SU-DHL-6 (cell line): Measurements from ENCODE around the gene ATF7.

Experiments
- H2AFZ ChIP-seq: fragments of 200-600 bp; sonication (generic); 2 replicates; pipeline ENCODE4 v1.6.1; 2014; ENCODE audit warnings: low read depth, mild to moderate bottlenecking, moderate library complexity, mixed read lengths, antibody characterized with exemption, low read length; ENCODE audit not compliant: severe bottlenecking
- H3F3A ChIP-seq: fragments of 200-600 bp; shearing (Covaris generic); 2 replicates; pipeline ENCODE4 v1.6.0; 2016; ENCODE audit warnings: antibody characterized with exemption, mild to moderate bottlenecking; ENCODE audit not compliant: insufficient read depth
- H3K27ac ChIP-seq: fragments of 200-600 bp; sonication (generic); 2 replicates; pipeline ENCODE4 v1.5.1; 2016; ENCODE audit warnings: low read depth, mild to moderate bottlenecking, low read length, moderate library complexity, mixed read lengths
- H3K27me3 ChIP-seq: fragments of 200-600 bp; sonication (generic), shearing (Covaris generic); 2 replicates; pipeline ENCODE4 v1.6.0; 2014; ENCODE audit warnings: mild to moderate bottlenecking, low read length
- H3K36me3 ChIP-seq: fragments of 200-600 bp; sonication (generic); 2 replicates; pipeline ENCODE4 v1.6.1; 2014; ENCODE audit warnings: mild to moderate bottlenecking, low read length, mixed read lengths
- H3K4me2 ChIP-seq: fragments of 300-600, 200-600 bp; shearing (Covaris generic), sonication (generic); 2 replicates; pipeline ENCODE4 v1.6.0; 2014; ENCODE audit warnings: low read length, low read depth, mild to moderate bottlenecking; ENCODE audit not compliant: poor library complexity, severe bottlenecking
- H3K4me3 ChIP-seq: fragments of 200-600 bp; sonication (generic); 2 replicates; pipeline ENCODE4 v1.5.1; 2014; ENCODE audit warnings: antibody characterized with exemption, low read length, mild to moderate bottlenecking, mixed read lengths; ENCODE audit not compliant: insufficient read depth, poor library complexity, severe bottlenecking
- H3K79me2 ChIP-seq: fragments of 200-600 bp; sonication (generic); 2 replicates; pipeline ENCODE4 v1.6.1; 2014; ENCODE audit warnings: mild to moderate bottlenecking, low read length, moderate library complexity; ENCODE audit not compliant: insufficient read depth
- H3K9ac ChIP-seq: fragments of 200-600 bp; sonication (generic); 2 replicates; pipeline ENCODE4 v1.7.0; 2014; ENCODE audit warnings: mild to moderate bottlenecking, low read length
- H3K9me2 ChIP-seq: fragments of 200-600 bp; sonication (generic); replicated peaks from 2 replicates; pipeline ENCODE4 v1.6.1; 2014; ENCODE audit warnings: low read length; ENCODE audit not compliant: insufficient read depth
- H3K9me3 ChIP-seq: fragments of 200-600 bp; sonication (generic); 2 replicates; pipeline ENCODE4 v1.6.1; 2014; ENCODE audit warnings: low read length, mixed read lengths; ENCODE audit not compliant: insufficient read depth
- H4K20me1 ChIP-seq: fragments of 200-600 bp; sonication (generic); 2 replicates; pipeline ENCODE4 v1.6.1; 2014; ENCODE audit warnings: low read depth, mild to moderate bottlenecking, antibody characterized with exemption, low read length, moderate library complexity, mixed read lengths
- CTCF ChIP-seq: fragments of 200-600 bp; sonication (generic); IDR thresholded peaks from one replicate; pipeline ENCODE4 v1.5.1; 2017; ENCODE audit warnings: antibody characterized with exemption, mild to moderate bottlenecking, low read length, moderate library complexity; ENCODE audit not compliant: insufficient read depth, poor library complexity, severe bottlenecking
- EZH2phosphoT487 ChIP-seq: fragments of 200-600 bp; sonication (generic), shearing (Covaris generic); conservative IDR thresholded peaks from 2 replicates; pipeline ENCODE4 v1.6.1; 2018; ENCODE audit warnings: mild to moderate bottlenecking, antibody characterized with exemption, low read length, moderate library complexity, mixed read lengths

ATF7 gene

DNA sequence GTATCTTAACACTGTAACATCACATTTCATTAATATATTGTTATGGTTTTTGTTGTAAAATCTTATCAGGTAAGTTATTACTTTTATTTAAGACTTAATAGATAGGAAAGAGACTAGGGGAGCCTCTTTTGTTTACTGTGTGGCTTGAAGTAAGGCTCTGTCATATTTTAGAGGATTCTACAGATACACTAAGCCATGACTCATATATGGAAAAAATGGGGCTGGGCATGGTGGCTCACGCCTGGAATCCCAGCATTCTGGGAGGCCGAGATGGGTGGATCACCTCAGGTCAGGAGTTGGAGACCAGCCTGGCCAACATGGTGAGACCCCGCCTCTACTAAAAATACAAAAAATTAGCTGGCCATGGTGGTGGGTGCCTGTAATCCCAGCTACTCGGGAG, 95.3 kb downstream of the ATF7 start:
- no peak overlapping the region for H3K27ac ChIP-seq
- H3K79me2 ChIP-seq = no peaks in the 10 kb centered on the region
- H2AFZ ChIP-seq = no peak overlapping the region
- no peaks in the 10 kb centered on the region for H4K20me1 ChIP-seq
- H3F3A ChIP-seq = no peaks in the 10 kb centered on the region
- no peak for TF ChIP-seq CTCF
- no peak for TF ChIP-seq EZH2phosphoT487
- peaks cover 5% of the 10 kb centered on the region; the same call in 1 of the 2 replicates for H3K36me3 ChIP-seq
- H3K27me3 ChIP-seq = no peaks in the 10 kb centered on the region
- H3K9me2 ChIP-seq = no peaks in the 10 kb centered on the region
- no peak overlapping the region for H3K4me3 ChIP-seq
- H3K9me3 ChIP-seq = no peaks in the 10 kb centered on the region
- no peak overlapping the region for H3K9ac ChIP-seq
- H3K4me2 ChIP-seq = no peak overlapping the region

GRCh38 chr12:53530061-53530460, 96.1 kb downstream of the ATF7 start:
- Histone ChIP-seq H3K4me2 (no peak overlapping the region), H3K4me3 (no peak overlapping the region), H4K20me1 (no peaks in the 10 kb centered on the region), H3F3A (no peaks in the 10 kb centered on the region), H3K79me2 (no peaks in the 10 kb centered on the region), H3K27me3 (no peaks in the 10 kb centered on the region), H3K9me2 (no peaks in the 10 kb centered on the region), H3K36me3 (no peaks in the 10 kb centered on the region; the same call in 1 of the 2 replicates), H3K9ac (no peak overlapping the region), H3K27ac (no peak overlapping the region), H3K9me3 (no peaks in the 10 kb centered on the region), H2AFZ (no peak overlapping the region)
- TF ChIP-seq EZH2phosphoT487 = no peak
- TF ChIP-seq CTCF = no peak

DNA sequence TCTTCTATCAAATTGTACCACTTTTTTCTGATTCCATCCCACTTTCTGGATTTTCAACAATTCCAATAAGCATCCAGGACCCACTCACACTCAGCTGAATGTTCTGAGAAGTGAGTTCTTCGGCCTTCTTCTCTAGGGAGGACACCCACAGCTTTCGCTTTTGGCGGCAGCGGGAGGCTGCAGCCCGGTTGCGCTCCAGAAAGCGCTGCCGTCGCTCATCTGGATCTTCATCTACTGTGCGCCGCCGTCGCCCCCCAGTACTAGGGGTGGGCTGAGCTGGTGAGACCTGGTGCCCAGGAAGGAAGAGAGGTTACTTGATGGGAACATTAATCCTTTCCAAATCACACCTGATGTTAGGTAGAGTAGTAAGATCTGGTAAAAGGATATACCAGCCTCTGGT, 101.7 kb downstream of the ATF7 start:
- Histone ChIP-seq H3K27ac (no peak overlapping the region), H3K36me3 (no peaks in the 10 kb centered on the region; the same call in 1 of the 2 replicates), H4K20me1 (no peaks in the 10 kb centered on the region), H3K79me2 (no peaks in the 10 kb centered on the region), H3K9me2 (no peaks in the 10 kb centered on the region), H2AFZ (no peak overlapping the region), H3K4me3 (no peak overlapping the region), H3F3A (no peaks in the 10 kb centered on the region), H3K4me2 (no peak overlapping the region), H3K9ac (no peak overlapping the region), H3K27me3 (no peaks in the 10 kb centered on the region), H3K9me3 (no peaks in the 10 kb centered on the region)
- TF ChIP-seq EZH2phosphoT487 (no peak), CTCF (no peak)

- Histone ChIP-seq H4K20me1 (no peaks in the 10 kb centered on the region), H2AFZ (no peak overlapping the region), H3K9ac (no peak overlapping the region), H3K27me3 (no peaks in the 10 kb centered on the region), H3K79me2 (no peaks in the 10 kb centered on the region), H3K4me2 (no peak overlapping the region), H3F3A (no peaks in the 10 kb centered on the region), H3K4me3 (no peak overlapping the region), H3K36me3 (no peaks in the 10 kb centered on the region; the same call in 1 of the 2 replicates), H3K9me2 (no peaks in the 10 kb centered on the region), H3K27ac (no peak overlapping the region), H3K9me3 (no peaks in the 10 kb centered on the region)
- TF ChIP-seq CTCF (no peak), EZH2phosphoT487 (no peak)
Measured at GRCh38 chr12:53523131-53523530, 103.1 kb downstream of the ATF7 start.
